Measurements from ENCODE around the gene SH2D5.

Gene SH2D5

DNA sequence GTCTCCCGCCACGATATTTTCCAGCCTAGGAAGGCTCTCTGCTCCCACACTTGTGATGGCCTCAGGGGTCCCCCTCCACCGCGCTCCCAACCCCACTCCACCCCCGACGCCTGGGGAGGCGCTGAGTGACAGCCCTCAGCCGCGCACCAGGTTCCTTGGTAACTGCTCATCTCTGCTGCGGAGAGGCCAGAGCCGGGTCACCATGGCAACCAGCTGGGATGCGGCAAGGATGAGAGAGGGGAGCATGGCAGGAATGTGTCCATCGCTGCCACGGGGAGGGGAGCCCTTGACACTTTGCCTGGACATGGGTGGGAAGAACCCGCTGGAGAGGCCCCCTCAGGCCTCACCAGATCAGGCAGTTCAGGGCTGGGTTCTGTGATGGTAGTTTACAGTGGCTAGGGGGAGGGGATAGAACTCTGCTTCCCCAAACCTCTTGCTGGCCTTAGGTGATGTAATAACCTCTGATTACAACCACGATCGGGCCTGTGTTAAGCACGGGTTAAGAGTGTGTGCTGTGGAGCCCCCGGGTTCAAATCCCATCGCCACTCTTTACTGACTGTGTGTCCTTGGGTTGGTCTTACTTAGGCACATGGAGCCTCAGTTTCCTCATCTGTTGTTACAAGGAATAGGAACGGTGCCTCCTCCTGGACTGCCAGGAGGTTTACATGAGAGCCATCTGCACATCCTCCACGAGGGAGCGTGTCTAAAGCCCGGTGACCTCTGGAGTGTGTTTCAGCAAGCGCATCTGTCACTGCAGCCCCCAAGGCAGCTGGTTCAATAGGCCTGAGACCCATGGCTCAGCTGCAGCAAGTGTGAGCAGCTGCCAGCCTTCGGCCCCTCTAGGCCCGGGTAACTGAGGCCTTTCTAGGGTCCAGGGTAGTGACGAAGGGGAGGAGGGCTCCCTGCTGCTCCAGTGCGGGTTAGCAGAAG is 21.0 kb downstream of the SH2D5 start:
- no peak for DNase-seq

DNA sequence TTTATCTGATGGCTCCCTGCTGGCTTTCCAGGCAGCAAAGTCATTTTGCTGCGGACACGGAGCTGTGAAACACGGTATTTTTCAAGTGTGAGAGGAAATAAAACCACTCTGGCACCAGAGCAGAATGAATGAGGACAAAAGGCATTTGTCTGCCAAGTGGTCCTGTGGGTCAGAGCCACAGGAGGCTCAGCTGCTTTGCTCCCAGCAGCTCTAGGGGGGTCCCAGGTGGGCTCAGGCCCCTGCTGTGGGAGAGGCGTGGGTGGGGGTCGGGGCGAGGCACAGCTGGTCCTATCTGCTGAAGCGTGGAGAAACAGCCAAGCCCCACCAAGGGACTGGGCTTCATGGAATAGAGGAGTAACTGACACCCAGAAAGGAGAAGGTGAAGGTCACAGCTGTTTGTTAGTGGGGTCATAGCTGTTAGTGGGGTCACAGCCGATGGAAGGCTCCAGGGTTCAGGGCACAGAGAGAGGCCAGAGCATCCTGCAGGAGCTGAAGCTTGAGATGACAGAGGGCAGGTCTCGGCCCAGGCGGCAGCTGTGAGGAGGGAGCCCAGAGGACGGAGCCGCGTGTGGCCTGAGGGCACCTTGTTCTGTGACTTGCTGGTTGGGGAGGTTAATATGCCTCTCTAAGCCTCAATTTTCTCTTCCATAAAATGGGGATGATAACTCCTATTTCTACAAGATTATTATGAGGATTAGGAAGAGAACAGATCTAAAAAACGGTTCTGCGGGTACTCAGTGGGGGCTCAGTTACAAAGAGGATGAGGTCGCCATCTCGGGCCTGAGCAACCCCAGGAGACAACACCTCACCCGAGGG is 21.8 kb downstream of the SH2D5 start:
- DNase-seq, result no peak

DNA sequence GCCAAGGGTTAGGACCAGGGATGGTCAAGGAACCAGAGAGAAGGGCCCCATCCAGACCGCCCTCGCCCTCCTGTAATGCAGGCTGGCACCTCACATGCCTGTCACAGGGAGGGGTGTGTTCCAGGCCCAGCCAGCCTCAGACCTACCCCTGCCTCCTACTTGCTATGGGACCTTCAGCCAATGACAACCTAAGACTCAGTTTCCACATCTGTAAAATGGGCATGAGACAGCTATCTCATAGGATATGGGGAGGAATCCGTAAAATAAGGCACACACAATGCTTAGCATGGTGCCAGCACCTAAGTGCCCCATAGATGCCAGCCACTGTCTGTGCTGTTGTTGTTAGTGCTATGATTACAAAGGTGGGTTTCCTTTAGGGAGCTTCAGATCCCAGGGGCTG is 22.6 kb downstream of the SH2D5 start:
- no peak for DNase-seq

DNA sequence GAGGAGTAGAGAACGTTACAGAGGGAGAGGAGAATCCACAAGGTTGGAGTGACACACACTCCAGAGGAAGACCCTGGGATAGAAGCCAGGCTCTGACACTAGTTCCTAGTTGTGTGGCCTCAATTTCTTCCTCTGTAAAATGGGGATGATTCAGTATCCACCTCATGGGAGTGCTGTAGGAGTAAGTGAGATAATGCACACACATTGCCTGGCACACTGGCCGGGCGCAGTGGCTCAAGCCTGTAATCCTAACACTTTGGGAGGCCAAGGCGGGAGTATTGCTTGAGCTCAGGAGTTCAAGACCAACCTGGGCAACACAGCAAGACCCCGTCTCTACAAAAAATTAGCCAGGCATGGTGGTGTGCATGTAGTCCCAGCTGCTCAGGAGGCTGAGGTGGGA is 23.6 kb downstream of the SH2D5 start:
- DNase-seq, result no peak

DNA sequence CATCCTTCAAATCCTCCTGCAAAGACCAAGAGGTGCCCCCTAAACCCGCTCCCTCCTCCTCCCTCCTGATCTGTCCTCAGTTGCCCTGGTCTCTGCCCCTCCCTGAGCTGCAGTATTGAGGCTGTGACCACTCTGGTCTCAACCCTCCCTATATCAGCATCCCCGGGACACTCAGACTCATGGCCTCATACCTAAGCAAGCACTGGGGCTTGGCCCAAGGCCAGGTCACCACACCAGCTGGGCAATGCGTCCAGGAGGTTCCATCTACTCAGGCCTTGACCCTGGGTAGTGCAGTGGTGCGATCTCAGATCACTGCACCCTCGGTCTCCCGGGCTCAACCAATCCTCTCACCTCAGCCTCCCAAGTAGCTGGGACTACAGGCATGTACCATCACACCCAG is 24.4 kb downstream of the SH2D5 start:
- DNase-seq, result no peak

DNA sequence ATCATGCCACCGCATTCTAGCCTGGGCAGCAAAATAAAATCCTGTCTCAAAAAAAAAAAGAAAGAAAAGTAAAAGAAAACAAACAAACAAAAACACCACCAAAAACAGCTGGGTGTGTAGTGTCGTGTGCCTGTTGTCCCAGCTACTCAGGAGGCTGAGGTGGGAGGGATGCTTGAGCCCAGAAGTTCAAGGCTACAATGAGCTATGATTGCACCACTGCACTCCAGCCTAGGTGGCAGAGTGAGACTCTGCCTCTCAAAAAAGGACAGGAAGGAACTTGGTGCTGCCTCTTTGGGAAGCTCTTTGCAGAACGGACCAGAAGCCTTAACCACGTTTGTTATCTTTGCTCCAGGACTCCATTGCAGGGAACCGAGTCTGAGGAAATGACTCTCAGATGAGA is 25.7 kb downstream of the SH2D5 start:
- DNase-seq, result no peak

DNA sequence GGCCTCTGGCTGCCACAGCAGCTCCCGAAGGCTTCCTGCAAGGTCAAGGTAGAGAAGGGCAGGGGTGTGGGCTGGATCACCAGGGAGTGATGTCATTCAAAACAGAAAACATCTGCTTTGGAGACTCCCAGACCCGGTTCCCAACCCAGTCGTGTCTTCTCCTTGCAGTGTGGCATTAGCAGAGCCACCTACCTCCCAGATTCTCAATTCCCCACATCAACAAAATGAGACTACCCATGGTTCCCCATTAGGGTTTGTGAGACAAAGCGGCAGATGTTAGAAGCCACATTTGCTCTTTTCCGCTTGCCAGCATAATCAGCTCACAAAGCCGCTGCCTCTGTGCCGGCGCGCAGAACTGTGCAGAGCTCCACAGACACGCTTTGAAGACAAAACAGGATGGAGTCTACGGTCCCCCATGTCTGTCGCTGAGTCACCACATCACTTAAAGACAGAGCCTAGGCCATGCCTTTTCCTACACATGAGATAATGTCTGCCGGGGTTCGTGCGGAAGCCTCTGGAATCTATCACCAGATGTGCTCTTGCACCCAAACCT is 27.2 kb downstream of the SH2D5 start:
- peak; percentile 67 for DNase-seq

DNA sequence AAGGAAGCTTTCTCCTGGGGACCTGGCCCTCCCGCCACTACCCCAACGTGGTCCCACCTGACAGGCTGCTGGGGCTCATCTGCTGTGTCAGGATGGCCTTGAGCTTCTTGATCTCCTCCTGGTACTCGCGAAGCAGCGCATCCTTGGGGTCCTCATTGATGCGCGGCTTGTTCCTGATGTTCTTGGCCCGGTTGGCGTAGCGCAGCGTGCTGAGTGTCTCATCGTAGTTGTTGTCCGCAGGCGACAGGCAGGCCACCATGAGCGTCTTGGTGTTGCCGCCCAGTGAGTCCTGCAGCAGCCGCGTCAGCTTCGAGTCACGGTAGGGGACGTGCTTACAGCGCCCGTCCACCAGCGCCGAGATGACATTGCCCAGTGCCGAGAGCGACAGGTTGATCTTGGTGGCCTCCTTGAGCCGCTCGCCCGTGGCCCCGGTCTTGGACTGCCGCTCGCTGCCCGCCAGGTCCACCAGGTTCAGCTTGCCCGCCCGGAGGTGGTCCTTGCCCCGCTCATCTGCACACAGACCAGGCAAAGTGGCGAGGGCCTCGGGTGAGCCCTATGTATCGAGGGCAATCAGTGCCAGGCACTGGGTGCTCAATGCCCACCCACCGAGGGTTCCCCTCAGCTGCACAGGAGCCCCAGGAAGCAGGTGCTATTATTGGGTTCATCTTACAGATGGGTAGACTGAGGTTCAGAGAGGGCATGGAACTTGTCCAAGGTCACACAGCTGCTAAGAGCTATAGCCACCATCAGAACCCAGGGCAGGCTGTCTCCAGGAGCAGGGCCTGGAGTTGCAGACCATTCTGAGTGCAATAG is 27.9 kb downstream of the SH2D5 start:
- DNase-seq, result no peak

DNA sequence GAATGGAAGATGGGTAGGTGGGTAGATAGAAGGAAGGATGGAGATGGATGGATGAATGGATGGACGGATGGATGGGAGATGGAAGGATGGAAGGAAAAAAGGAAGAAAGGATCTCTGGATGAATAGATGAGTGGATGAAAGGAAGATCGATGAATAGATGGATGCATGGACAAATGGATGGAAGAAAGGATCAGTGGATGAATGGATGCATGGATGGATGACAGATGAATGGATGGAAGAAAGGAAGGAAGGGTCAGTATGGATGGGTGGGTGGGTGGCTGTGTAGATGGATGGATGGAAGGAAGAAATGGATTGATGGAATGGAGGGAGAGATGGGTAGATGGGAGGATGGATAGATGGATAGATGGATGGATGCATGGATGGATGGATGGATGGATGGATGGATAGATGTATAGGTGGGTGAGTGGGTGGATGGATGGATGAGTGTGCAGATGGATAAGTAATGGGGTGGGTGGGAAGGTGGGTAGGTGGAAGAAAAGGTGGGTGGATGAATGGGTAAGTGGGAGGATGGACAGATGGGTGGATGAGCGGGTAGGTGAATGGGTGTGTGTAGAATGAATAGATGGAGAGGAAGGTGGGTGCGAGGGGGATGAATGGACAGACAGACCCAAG is 29.3 kb downstream of the SH2D5 start:
- no peak for DNase-seq

DNA sequence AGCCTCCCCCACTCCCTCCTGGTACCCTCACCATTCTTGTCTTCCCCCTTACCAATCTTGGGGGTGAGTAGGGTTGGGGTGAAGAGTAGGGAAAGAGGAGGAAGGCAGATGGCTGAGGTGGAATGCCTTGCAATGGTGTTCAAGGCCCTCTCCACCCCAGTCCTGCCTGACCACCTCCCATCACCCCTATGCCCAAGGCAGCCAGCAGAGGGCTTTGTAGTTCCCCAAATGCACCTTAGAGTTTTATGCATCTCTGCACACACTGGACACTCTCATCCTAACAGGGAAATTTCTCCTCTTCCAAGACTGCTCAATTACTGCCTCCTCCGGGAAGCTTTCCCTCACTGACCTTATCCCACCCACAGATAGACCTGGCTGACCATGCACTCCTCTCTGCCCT is 30.1 kb downstream of the SH2D5 start:
- no peak for DNase-seq

DNA sequence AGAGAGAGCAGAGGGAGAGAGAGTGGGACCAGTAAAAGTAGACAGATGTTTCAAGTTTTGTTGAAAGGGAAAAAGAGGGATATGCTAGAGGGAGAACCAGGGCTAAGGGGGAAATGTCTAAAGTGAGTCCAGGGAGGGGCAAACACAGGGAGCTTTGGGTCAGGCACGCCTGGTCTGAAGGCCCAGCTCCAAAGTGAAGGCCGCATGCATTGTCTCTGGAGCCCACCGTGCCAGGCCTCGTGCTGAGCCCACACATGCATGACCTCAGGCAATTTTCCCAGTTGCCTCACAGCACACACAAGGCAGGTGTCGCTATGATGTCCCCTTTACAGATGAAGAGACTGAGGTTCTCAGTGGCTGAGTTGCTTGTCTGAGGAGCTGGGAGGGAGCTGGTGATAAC is 30.7 kb downstream of the SH2D5 start:
- no peak for DNase-seq

DNA sequence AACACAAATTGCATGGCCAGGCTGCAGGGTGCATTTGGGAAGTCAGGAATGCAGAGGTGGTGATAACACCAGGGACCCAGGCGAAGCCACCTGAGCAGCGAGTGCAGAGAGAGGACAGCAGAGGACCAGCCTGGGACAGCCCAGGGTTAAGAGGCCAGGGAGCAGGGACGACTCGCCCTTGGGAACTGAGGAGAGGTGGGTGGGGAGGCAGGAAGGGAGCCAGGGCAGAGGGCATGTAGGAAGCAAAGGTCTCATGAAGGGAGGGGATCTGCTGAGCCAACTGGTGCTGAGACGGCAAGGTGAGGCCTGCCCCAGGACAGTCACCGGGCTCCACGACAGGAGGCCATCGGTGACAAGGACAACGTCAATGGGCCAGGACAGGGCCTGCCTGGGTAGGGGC is 31.1 kb downstream of the SH2D5 start:
- DNase-seq, result no peak

DNA sequence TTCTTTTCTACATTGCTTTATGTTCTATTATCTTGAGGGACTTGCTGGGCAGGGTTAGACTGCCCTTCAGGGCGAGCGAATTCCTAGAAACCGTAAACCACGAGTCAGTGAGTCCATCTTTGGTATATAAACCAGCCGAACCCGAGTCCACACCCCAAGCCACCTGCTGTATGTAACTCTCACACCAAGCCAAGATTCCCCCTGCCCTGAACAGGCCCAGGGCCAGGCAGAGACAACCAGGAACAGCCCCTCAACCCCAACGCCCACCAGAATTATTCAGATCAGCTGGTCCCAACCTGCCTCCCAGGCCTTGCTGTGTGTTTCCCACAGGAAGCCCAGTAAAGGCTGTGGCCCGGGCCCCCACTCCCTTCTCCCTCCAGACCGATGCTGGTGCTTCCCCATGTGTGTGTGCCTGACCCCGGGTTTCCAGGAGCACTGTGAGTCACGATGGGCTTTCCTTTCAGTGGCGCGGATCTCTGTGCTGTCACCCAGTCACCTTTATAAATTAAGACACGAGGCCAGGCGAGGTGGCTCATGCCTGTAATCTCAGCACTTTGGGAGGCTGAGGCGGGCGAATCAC is 31.8 kb downstream of the SH2D5 start:
- DNase-seq, result no peak

DNA sequence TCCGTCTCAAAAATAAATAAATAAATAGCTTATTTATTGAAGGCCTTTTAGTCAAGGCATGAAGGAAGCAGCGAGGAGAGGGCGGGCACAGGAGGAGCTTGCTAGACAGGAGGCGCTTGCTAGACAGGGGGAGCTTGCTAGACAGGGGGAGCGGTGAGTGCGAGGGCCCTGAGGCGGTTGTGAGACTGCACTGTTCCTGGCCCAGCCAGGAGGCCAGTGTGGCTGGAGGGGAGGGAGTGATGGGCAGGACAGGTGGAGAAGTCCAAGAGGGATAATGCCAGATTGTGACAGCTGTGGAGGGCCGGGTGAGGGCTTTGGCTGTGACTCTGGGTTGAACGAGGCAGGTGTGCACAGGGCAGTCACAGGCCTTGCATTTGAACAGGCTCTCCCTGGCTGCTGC is 32.9 kb downstream of the SH2D5 start:
- DNase-seq, result no peak

DNA sequence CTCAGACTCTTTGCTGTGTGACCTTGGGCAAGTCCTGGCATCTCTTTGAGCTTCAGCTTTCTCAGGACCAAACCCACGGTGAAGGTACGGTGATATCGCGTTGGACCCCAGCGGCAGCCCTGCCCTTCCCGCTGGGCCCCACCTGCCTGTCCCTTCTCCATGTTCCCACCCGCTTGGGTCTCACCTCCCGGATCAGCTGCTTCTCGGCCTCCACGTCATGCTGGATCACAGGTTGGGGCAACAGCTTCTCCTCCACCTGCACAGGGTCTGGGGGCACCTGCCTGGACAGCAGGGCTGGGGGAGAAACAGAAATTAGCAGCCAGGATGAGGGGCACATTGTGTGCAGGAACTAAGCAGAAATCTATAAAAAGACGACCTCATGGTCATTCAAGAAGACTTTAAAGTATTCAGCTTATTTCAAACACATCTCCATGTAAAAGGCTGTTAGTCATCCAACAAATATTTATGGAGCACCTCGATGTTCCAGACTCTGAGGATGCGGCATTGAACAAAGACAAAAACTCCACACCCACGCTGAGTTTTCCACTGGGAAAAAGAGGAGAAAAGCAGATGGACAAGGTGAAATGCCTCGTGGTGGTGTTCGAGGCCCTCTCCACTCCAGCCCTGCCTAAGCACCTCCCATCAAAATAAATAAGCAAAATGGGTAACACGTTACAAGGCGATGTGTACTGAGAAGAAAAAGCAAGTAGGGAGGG is 34.1 kb downstream of the SH2D5 start:
- peak; percentile 83 for DNase-seq

DNA sequence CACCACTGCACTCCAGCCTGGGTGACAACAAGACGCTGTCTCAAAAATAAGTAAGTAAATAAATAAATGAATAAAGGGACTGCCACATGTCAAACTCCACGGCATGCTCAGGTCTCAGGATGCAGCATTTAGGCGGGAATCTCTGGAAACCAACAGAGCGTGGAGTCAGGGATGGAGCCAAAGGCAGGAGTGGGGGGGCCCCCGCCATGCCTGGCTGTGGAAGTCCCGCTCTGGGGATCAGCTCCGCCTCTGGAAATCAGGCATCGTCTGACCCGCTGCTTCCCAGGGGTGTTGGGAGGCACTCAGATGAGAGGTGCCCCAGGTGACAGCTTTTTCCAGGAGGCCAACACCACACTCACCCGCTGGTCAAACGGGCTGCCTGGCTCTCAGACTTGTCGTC is 34.9 kb downstream of the SH2D5 start:
- no peak for DNase-seq

DNA sequence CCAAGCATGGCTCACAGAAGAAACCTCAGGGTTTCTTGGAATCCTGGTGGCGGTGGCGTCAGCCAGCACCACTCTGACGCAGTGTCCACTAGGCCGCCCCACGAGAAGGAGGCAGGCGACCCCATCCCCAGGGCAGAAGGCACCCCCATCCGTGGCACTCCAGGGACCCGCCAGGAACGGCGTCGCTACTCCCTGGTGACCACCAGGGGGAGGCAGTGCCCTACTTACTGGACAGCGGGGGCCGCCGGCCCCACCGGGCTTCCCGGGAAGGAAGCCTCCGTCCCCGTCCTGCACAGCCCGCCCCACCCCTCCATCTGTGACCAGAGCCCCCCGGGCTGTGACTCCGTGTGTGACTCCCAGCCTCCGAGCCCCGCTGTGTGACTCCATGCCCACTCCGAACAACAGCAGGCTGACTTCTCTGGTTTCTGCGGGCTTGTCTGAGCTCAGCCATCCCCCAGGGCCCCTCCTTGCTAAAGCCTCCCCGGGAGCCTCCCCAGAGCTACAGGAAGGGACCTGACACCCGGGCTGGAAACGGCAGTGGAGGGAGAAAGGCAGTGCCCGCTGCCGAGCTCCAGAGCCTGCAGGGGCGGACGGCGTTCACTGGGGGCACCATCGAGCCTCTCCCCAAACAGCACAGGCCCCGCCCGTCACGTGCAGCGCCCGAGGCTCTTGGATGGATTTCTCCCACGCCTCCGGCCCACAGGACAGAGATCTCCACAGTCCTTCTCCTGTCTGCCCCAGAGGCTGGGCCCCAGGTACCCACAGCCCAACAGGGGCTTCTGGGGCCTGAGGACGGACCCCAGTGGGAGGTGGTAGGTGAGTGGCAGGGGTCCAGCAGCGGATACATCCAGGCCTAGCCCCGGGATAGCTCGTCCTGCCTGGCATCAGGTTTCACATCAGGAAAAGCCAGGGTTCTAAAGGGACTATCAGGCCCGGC is 35.8 kb downstream of the SH2D5 start:
- DNase-seq, result peak; percentile 95

DNA sequence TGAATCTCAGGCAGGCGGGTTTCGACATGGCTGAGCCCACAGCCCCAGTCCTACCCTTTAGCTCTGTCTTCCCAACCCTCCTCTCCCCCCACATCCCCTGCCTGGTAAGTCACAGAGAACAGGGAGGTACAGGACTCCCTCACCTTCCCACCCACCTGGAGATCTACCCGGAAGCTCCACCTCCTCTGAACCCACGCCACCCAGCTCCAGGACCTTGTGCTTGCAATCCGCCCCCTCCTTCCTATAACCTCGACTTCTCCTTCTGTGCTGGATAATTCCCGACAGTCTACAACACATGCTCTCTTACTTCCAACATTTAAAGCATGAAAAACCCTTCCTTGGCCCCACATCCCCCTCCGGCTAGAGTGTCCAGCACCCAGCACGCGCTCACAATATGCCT is 37.0 kb downstream of the SH2D5 start:
- no peak for DNase-seq

DNA sequence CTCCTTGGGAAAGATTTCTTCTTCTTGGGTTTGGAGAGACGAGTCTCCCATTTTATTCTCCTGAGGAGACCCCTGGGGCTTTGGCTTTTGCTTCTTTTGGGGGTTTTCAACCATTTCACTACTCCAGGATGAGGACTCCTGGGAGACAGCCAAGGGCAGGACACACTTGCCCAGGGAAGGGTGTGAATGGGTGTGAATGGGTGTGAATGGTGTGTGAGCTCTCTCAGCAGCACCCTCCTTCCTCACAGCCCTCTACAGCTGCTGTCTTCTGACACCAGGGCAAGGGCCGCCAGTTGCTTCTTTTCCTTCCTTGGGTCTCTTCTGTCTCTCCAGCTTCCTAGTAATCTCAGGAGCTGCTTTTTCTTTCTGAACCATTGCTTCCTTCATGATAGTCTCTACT is 38.9 kb downstream of the SH2D5 start:
- no peak for DNase-seq

DNA sequence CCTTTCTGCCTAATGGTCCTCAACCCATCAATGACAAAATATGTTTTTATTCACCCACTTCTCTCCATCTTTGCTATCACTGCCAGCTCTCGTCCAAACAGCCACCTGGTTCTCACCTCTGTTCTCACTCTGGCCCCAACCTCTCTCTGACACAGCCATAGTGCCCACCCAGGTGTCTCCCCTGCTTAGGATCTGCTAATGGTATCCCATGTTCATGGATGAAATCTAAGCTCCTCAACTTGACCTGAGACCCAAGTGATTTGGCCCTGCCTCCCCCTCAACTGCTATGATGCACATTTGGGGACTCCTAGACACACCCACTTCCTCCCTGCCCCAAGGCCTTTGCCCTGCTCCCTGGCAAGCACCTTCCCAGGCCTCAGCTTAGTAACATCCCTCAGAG is 40.6 kb downstream of the SH2D5 start:
- no peak for DNase-seq

All from fibroblast of skin of right biceps (primary cell).